ENCODE measurements around the gene ORAI2. TPM values are rescaled to one million over a fixed set of nuclear protein-coding genes. Genes with fewer than 3 reads are reported as not detected.

ORAI2 gene
- total and polyA plus RNA-seq, 8 donors = 0.58 to 44.3 (median 8.0) TPM; not detected in 1

DNA sequence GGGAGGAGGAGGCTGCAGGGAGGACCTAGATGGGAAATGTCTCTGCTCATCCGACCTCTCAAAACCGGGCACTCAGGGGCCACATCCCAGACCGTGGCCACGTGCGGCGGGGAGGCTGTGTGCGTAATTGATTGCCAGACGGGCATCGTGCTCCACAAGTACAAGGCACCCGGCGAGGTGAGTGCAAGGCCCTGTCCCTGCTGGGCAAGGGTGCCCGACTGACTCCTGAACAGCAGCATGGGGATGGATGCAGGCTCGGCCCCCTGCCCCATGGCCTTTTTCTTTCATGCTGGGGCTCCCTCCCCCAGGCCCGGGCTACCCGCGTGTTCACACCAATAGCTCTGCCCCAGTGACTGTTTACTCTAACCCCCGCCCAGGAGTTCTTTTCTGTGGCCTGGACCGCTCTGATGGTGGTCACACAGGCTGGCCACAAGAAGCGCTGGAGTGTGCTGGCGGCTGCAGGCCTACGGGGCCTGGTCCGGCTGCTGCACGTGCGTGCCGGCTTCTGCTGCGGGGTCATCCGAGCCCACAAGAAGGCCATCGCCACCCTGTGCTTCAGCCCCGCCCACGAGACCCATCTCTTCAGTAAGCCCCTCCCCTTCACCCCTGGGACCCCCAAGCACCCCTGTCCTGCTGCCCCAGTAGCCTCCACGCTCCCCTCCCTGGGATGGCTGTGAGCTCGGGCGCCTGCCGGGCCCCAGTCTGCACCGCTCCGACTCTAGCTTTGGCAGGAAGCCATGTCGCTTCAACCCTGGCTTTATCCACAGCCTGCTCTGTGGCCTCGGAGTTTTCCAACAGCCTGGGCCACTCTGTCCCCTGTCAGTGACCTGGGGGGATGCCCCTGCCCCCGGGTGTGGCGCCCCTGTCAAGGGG lies 35.3 kb downstream of the ORAI2 start:
- TF ChIP-seq, protein P1, sequence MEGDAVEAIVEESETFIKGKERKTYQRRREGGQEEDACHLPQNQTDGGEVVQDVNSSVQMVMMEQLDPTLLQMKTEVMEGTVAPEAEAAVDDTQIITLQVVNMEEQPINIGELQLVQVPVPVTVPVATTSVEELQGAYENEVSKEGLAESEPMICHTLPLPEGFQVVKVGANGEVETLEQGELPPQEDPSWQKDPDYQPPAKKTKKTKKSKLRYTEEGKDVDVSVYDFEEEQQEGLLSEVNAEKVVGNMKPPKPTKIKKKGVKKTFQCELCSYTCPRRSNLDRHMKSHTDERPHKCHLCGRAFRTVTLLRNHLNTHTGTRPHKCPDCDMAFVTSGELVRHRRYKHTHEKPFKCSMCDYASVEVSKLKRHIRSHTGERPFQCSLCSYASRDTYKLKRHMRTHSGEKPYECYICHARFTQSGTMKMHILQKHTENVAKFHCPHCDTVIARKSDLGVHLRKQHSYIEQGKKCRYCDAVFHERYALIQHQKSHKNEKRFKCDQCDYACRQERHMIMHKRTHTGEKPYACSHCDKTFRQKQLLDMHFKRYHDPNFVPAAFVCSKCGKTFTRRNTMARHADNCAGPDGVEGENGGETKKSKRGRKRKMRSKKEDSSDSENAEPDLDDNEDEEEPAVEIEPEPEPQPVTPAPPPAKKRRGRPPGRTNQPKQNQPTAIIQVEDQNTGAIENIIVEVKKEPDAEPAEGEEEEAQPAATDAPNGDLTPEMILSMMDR (IDR thresholded peaks at IDR 0.05) = no peak
- TF ChIP-seq POLR2A (IDR thresholded peaks at IDR 0.05) = no peak
- no peak for TF ChIP-seq EP300 (IDR thresholded peaks at IDR 0.05)
- no peak for TF ChIP-seq POLR2AphosphoS5 (IDR thresholded peaks at IDR 0.05)
- DNase-seq = no peak
- Histone ChIP-seq H3K4me1 (peaks cover 11 to 59% (median 41%) of the 10 kb centered on the region in 4 donors), H3K27me3 (no peaks in the 10 kb centered on the region), H3K4me3 (no peak overlapping the region), H3K9me3 (no peaks in the 10 kb centered on the region), H3K36me3 (peaks cover 22 to 62% (median 54%) of the 10 kb centered on the region in 4 donors), H3K27ac (peak overlapping the region in 1 of 5 donors; percentile 63)
- intact Hi-C loops (cut with DNase I; ENCODE audit: low total_unique reads) = loop anchor here (10.0 kb wide), 1 partner anchor 184 kb away; the partner anchor contains the start of gene SH2B2
- 84 to 89% (median 87%) methylated on average over 35 to 40 of the region's 40 CpGs for WGBS, 5 donors

DNA sequence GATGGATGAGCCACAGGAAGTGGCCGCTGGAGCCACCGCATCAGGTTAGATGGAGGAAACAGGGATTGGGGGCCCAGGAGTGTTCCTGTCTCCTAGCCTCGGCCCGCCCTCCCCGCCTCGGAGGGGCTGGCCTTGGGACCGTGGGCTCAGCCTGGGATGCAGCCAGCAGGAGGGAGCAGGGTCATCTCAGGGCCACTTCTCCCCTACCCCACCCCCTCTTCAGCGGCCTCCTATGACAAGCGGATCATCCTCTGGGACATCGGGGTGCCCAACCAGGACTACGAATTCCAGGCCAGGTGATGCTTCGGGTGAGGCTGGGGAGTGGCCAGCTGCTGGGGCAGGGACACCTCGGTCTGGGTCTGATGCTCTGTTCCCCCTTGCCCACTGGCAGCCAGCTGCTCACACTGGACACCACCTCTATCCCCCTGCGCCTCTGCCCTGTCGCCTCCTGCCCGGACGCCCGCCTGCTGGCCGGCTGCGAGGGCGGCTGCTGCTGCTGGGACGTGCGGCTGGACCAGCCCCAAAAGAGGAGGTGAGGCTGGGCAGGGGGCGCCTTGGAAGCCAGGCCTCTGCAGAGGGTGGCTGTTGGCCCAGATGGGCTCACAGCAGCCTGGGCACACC lies 36.1 kb downstream of the ORAI2 start:
- Histone ChIP-seq H3K4me1 (peaks cover 6 to 53% (median 35%) of the 10 kb centered on the region in 4 donors), H3K4me3 (no peak overlapping the region), H3K27me3 (no peaks in the 10 kb centered on the region), H3K9me3 (no peaks in the 10 kb centered on the region), H3K36me3 (peaks cover 22 to 69% (median 60%) of the 10 kb centered on the region in 4 donors), H3K27ac (peak overlapping the region in 2 of 5 donors; percentile 9 to 63)
- TF ChIP-seq POLR2AphosphoS5 (IDR thresholded peaks at IDR 0.05) (no peak), EP300 (IDR thresholded peaks at IDR 0.05) (no peak), POLR2A (IDR thresholded peaks at IDR 0.05) (no peak)
- TF ChIP-seq, protein P1 (IDR thresholded peaks at IDR 0.05) = no peak
- no peak for DNase-seq
- WGBS, 5 donors = 88 to 94% (median 90%) methylated on average over 21 to 24 of the region's 24 CpGs
- intact Hi-C loops (cut with DNase I; ENCODE audit: low total_unique reads) = loop anchor here (10.0 kb wide), 1 partner anchor 185 kb away; the partner anchor contains the start of gene SH2B2

DNA sequence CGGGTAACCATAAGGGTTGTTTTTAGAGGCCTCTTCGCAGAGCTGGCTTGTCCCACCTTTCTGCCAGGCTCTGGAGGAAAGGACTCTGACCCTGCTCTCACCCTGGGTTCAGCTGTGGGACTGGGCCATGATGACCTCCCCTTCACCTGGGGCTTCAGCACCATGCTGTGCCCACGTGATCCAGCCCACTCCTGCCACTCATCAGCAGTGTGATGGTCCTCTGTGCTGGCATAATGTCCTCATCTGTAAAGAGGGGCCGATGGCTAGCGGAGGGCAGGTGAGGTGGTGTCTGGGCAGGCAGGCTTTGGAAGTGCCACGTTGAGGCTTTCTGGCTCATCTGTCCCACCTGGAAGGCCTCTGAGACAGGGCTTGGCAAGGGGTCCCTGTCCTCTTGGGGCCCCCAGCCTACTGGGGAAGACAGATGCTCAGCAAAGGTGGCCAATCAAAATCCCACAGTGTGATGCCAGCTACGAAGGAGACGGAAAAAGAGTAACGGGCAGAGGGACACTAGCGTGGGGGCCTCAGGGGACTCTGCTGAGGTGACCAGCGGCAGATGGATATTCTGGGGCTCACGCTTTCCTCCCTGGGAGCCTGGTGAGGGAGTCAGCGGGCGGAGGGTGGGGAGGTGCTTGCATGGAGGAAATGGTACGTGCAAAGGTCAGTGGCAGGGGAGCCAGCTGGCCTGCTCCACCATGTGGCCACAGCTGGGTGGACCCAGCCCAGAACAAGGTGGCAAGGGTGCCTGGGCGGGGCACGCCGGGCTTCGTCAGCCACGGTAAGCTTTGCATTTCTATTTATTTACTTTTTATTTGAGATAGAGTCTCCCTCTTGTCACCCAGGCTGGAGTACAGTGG lies 36.8 kb downstream of the ORAI2 start:
- TF ChIP-seq POLR2AphosphoS5 (IDR thresholded peaks at IDR 0.05) (peak in 1 of 3 donors; percentile 77), POLR2A (IDR thresholded peaks at IDR 0.05) (no peak)
- Histone ChIP-seq H3K4me3 (no peak overlapping the region), H3K4me1 (peaks cover 6 to 53% (median 35%) of the 10 kb centered on the region in 4 donors), H3K27ac (peak overlapping the region in 2 of 5 donors; percentile 9 to 63), H3K27me3 (no peaks in the 10 kb centered on the region), H3K36me3 (peaks cover 22 to 72% (median 62%) of the 10 kb centered on the region in 4 donors), H3K9me3 (no peaks in the 10 kb centered on the region)
- WGBS, 5 donors = 42 to 71% (median 53%) methylated on average over 18 to 20 of the region's 20 CpGs
- DNase-seq = peak; percentile 63 to 86
- intact Hi-C loops (cut with DNase I; ENCODE audit: low total_unique reads) = loop anchor here (10.0 kb wide), 1 partner anchor 185 kb away; the partner anchor contains the start of gene SH2B2

DNA sequence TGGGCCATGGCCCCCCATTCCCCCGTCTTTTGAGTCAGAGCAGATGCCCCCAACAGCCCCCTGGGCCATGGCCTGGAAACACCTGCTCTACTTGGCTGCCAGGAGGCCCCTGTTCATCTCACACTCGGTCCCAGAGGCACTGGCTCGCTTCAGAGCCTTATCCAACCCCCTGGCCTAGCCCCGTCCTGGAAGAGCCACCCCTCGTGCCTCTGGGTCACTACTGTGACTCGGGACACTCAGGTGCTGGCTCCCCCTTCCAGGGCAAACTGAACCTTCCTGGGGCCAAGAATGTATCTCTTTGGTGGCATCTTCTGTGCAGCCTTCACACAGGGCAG lies 38.4 kb downstream of the ORAI2 start:
- peaks cover 22 to 78% (median 67%) of the 10 kb centered on the region in 4 donors for H3K36me3 ChIP-seq
- no peak overlapping the region for H3K27ac ChIP-seq
- intact Hi-C loops (cut with DNase I; ENCODE audit: low total_unique reads) = no loop called here
- peaks cover 0 to 39% (median 24%) of the 10 kb centered on the region in 4 donors for H3K4me1 ChIP-seq
- 83 to 92% (median 87%) methylated on average over 6 of the region's 6 CpGs for WGBS, 5 donors
- H3K4me3 ChIP-seq = no peak overlapping the region
- H3K27me3 ChIP-seq = no peaks in the 10 kb centered on the region
- H3K9me3 ChIP-seq = no peaks in the 10 kb centered on the region
- no peak for DNase-seq
- TF ChIP-seq, protein P1 (IDR thresholded peaks at IDR 0.05) = no peak
- TF ChIP-seq POLR2A (IDR thresholded peaks at IDR 0.05) = no peak

Measured in stomach (tissue), 9 donors.